Keratinocyte (primary cell): ENCODE results near the gene NBEA.

Source experiments
- CTCF ChIP-seq, 3 experiments: IDR thresholded peaks in 1 of 3; conservative IDR thresholded peaks in 1 of 3; optimal IDR thresholded peaks in 1 of 3; 2 replicates in 2 of 3; 3 replicates in 1 of 3; pipeline versions ENCODE3 to v1.5.1; 2011; ENCODE audit warnings: low read length in 3 of 3, mild to moderate bottlenecking in 3 of 3, moderate library complexity in 2 of 3, control low read depth in 1 of 3, inconsistent platforms in 1 of 3; ENCODE audit not compliant: insufficient read depth in 2 of 3; ENCODE audit errors: extremely low read depth in 1 of 3
- EZH2 ChIP-seq: IDR thresholded peaks from one replicate; pipeline ENCODE4 v1.6.1; 2012; ENCODE audit warnings: inconsistent platforms, mild to moderate bottlenecking, low read length, moderate library complexity

- TF ChIP-seq CTCF (optimal IDR thresholded peaks at IDR 0.05 in 1 of 3, IDR thresholded peaks at IDR 0.05 in 1 of 3, conservative IDR thresholded peaks at IDR 0.05 in 1 of 3; ENCODE audit: extremely low read depth in 1 of 3, insufficient read depth in 2 of 3, low read length in 3 of 3) (no peak), EZH2 (no peak)
Measured at GRCh38 chr13:35716186-35716585, 774.1 kb downstream of the NBEA start.
